Measurements from ENCODE around the gene MAMDC2.
"Not testable (repeated sequence)": the region's sequence is repeated elsewhere in the genome, so short reads cannot be mapped to it uniquely, and the experiment has no call there.

The MAMDC2 gene

DNA sequence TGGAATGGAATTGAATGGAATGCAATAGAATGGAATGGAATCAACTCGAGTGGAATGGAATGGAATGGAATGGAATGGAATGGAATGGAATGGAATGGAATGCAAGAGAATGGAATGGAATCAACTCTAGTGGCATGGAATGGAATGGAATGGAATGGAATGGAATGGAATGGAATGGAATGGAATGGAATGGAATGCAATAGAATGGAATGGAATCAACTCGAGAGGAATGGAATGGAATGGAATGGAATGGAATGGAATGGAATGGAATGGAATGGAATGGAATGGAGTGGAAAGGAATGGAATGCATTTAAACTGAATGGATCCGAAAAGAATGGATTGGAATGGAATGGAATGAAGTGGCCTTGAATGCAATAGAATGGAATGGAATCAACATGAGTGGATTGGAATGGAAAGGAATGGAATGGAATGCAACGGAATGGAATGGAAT lies 5.5 kb upstream of the MAMDC2 start:
- not testable (repeated sequence) for DNase-seq

DNA sequence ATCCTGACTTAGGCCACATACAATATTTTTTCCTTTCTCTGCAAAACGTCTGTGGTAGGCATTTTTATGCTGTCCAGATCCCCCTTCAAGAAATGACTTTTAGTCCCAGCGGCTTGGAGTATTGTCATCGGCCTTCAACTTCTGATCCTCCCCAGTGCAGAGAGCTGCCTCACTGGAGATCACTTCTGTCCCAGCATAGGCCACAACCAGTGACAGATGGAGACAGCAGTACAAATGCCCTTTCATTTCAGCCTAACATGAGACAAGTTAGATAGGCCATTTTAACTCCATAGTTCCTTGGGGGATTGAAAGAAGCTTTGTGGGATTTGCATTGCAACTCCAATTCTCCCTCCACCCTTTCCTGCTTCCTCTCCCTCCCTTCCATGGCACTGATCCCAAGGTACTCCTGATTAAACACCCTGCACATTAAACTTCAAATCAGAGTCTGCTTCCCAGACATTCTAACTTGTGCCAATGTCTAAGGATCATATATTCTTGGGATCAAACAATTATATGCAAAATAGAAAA lies 3.2 kb upstream of the MAMDC2 start:
- no peak for DNase-seq

DNA sequence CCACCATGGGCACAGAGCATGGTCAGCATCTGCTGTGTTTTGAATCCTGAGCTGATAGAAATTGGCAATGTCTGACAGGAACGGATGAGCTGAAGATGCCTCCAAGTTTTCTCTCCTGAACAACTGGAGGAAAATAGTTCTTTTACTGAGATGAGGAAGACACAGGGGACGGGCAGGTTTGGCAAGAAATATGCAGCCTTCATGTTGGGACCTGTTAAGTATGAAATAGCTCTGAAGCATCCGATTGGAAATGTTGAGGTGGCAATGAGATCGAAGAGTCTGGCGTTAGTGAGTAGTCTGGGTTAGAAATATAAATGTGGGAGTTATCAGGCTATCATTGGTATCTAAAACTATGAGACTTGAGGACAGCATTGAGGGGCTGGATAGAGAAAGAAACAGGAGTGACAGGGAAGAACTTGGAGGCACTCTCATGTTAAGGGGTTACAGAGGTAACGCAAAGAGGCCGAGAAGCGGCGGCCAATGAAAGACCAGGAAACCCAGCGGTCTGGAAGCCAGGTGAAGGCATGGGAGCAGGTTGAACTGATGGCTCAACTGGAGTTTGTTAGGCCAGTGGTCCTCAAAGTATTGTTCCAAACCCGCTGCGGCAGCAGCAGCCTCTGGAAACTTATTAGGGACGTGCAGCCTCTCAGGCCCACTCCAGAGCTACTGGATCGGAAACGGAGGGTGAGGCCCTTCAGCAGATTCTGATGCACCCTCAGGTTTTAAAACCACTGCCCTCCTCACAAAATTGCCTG lies 1.0 kb upstream of the MAMDC2 start:
- no peak for DNase-seq

DNA sequence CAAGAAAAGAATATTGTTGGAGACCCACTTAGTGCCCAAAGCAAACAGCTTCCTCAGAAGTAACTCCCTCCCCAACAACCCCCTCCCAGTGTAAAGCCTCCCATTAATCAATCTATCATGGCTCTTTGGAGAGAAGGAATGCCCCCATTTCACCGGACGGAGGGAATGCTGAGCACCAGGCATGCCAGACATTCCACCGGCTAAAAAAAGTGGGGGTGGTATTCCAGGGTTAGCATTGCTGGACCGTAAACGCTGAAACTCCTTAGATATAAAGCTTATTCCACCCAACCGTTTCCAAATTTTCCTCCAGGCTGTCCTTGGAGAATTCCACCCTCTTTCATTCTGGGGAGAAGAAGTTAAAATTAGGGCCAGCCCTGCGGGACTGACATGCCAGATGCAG lies 363 bp upstream of the MAMDC2 start:
- DNase-seq = no peak

DNA sequence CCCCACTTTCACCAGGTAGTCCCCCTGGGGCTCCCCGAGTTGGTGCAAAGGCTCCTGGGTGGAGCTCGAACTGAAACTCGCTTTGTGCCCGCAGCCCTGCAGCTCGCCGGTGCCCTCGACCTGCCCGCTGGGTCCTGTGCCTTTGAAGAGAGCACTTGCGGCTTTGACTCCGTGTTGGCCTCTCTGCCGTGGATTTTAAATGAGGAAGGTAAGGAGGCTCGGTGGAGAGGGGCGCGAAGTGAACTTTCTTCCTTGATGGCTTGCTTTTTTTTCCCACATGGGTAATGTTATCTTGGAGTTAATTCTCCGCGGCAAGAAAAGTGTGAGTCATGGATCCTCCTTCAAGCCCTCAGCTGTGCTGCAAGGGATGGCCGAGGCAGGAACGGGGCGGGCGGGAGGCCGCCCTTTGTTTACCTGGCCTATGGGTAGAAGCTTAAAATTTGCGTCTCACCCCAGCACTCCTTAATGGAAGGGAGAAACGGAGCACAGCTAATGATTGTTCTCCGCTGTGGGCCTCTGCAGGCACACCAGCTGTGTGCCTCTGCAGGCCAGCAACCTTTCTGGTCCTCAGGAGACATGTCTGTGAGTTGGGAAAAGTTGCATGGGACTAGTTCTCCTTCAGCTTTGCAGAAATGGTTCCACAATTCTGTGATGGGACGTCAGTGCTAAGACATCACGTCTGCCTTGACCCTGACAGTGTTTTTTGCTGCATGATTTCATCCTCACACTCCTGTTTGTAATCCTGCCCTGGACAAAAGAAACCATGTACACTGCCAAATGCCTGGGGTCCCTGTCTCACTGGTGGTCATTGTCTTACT lies 1.1 kb downstream of the MAMDC2 start:
- no peak for DNase-seq

DNA sequence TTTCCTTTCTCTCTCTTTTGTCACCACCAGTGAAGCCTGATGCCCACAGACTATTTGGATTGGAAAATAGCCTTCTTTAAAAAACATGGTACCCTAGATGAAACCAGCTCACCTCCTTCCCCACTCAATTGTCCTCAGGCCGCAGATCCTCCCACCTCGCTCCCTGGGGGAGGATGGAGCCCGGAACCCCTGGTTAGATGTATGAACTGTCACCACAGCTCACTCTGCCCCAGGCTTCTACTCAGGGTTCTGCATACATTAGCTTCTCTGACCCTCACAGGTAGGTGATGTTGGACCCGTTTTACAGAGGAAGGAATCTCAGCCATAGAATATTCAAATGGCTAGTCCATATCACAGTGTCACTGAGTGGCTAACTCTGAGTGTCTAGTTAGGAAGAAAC lies 1.8 kb downstream of the MAMDC2 start:
- no peak for DNase-seq

DNA sequence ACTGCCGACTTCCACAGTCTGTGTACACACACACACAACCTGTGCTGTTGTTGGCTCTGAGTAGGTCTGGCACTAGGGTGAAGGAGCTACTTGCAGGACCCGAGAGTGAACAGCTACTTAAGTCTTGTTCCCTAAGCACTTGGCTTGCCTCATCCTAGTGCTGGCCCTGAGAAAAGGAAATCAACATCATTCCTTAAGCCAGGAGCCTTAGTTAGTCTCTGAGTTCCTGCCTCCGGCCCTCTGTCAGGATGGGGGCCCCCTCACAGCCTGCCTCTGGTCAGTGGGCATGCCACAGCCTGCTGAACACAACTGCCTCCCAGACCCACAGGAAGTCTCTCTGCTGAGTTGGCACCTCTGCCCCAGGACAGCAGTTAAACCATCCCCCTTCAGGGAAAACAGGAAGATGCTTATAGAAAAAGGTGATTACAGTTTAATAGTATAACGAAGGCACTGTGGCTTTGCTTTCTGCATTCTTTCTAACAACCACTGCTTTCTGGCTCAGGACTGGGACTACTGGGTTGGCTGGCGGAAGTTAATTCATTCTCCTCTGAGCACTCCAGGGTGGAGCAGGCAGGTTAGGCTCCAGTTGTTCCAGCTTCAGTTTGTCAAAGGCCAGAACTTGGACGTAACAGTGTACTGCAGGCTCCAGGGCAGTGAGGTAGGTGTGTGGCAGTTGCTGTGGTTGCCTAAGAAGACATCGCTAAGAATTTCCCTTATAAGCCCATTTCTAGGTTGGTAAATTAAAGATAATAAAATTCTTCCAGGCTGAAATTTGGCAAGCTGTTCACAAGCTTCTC lies 2.8 kb downstream of the MAMDC2 start:
- DNase-seq = no peak

DNA sequence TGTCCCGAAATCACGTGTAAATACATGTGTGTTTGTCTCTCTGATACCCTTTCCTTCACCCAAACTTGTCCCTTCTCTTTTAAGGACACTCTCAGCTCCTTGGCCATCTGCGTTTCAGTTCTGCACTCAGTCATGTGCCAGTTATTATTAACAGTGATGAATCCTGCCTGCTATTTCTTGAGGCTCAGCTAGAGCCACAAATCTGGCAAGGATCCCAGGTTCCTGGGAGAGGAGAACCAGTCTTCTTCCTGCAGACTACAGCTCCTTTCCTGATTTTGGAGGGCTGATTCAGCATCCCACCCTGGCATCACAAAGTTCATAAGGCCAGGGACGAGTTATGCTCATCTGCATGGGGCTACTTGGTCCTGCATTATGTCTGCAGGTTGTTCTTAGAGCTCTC lies 5.6 kb downstream of the MAMDC2 start:
- DNase-seq = no peak

DNA sequence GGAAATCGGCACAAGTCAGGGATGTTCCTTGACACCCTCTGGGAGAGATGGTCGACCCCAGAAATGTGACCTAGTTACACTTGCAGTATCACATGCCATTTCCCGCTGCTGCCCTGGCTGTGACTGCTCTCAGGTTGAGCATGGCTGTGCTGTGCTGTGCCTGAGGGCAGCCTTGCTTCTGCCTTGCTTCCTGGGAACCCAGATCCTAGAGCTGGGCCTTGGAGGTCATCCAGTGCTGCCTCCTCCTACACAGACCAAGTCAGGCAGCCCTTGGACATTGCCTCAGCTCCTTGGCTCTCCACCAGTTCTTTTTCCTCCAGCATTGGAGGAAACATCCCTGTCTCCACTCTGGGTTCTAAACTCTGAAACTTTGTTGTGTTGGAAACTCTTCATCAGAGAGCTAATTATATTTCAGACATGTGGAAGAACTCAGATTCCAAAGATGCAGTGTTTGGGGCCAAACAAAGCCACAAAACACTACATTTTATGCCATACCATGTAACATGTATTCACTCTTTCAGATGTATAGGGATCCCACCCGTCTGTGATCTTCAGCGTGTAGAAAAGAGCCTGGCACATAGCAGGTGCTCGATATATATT lies 6.1 kb downstream of the MAMDC2 start:
- no peak for DNase-seq

DNA sequence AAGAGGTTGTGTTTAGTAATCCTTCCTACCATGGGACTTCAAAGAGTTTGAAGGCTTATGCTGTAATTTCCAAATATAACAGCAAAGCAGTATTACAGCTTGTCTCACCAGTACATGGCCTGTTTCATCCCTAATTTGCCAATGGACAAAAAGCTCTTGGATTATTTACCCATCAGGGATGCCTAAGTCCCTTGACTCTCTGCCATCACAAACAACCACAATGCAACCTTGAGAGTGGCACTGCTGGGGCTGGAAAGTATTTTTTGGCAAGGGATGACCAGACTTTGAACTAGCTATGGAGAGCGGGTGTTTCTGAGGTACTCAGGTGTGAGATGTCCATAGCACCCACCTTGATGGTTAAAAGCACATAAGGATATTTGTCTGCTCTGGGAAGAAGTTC lies 9.1 kb downstream of the MAMDC2 start:
- DNase-seq = no peak

DNA sequence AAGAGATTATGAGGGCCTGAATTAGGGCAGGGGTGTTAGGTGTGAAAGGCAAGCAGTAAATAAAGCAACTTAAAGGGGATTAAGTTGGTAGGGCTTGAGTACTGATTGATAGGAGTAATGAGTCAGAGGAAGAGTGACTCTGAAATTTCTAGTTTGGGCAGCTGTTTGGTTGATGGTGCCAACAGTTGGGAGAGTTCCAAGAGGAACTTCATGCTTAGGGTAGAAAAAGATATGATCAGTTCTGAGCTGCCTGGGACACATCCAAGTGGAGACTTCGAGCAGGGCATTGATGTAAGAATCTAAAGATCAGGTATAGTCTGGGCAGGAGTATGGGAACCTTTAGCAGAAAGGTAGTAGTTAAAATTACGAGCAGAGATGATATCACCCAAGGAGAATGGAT lies 10.2 kb downstream of the MAMDC2 start:
- DNase-seq = no peak

DNA sequence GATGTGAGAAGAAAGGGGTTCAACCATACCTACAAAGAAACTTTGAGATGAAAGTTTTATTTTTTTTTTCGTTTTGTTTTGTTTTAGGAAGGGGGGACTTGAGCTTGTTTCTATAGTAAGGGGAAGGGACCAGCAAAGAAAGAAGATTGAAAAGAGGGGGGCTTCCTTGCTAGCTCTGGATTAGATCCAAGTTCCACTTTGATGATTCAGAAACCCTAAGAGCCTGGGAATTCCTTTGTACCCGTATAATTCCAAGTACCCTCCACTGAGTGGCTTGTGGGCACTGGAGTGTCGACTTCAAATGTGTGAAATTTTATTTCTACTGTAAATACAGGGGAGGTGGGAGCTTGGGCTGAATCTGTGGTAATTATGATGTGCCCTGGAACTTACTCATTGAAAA lies 10.9 kb downstream of the MAMDC2 start:
- DNase-seq = no peak

DNA sequence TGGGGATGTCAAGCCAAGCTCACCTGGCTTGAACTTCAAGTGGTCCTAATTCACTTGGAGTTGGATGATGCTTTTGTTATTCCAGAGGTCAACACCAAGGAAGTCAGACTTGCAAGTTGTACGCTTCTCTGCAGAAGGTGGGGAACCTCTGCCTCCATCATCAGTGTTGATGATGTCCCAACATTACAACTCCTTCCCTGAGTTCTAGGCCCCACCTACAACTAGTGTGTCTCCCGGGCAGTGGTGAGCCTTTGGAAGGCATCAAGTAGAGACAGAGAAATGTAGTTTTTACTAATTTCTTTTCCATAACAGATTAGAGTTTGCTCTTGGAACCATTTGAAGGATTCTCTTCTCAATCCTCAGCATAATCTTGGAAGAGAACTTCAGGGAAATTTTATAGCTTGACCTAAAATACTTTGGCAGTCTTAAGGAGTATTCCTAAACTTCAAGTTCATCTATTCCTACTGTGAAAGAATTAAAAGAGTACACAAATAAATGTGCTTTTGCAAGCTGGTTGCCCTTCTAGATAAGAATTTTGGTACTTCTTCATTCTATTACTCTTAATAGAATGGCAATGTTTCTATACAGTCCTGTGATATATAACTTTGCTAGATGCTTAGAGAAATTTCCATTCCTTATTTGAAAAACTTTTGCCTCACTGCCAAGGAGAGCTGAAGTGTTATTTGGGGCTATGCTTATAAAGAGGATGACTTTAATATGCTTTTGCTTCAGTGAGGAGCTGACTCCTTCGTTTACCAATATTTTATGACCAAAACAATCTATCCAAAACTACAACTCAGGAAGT lies 12.0 kb downstream of the MAMDC2 start:
- no peak for DNase-seq

DNA sequence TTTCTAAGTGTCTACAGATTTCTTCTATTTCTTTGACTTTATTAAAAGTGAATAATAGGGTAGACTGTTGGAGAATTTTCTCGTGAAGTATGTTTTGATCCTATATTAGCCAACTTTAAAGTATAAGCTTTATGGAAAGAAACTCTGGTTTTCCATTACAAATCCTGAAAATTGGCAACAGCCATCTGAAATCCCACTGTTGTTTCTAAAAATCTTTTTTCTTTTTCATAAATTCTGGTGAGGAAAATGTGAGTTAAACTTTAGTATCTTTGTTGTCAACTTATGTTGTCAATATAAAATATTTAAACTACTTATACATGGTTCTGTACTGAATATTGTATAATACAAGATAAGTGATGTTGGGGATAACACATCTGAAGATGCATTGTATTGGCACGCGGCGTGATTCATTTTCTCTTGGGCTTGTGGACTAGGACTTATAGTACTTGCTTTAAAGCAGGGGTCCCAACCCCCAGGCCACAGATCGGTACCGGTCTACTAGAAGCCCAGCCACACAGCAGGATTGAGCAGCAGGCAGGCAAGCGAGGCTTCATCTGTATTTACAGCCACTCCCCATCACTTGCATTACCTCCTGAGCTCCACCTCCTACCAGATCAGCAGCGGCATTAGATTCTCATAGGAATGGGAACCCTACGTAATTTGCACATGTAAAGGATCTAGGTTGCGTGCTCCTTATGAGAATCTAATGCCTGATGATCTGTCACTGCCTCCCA lies 12.7 kb downstream of the MAMDC2 start:
- no peak for DNase-seq

DNA sequence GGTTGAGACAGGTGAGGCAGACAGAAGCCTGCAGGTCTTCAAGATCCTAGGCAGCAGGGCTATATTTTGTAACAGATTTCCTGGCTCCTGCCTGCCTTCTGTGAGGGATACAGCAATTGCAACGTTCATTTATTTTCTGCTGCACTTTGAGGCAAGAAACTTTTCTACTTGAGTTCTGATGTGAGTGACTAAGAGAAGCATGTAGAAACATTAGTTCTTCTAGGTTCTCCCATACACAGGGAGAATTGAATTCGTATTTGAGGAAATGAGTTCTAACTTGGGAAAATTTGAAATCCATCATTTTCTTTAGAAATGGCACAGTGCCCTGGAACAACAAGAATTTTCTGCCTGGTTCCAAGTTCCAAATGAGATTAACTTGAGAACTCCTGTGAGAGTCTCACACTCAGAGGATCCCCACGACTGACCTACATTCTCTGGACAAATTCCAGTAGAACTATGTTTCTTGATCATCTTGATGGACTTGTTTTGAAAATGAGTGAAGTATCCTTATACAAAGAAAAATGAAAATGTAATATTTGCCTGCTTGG lies 15.0 kb downstream of the MAMDC2 start:
- DNase-seq = no peak

DNA sequence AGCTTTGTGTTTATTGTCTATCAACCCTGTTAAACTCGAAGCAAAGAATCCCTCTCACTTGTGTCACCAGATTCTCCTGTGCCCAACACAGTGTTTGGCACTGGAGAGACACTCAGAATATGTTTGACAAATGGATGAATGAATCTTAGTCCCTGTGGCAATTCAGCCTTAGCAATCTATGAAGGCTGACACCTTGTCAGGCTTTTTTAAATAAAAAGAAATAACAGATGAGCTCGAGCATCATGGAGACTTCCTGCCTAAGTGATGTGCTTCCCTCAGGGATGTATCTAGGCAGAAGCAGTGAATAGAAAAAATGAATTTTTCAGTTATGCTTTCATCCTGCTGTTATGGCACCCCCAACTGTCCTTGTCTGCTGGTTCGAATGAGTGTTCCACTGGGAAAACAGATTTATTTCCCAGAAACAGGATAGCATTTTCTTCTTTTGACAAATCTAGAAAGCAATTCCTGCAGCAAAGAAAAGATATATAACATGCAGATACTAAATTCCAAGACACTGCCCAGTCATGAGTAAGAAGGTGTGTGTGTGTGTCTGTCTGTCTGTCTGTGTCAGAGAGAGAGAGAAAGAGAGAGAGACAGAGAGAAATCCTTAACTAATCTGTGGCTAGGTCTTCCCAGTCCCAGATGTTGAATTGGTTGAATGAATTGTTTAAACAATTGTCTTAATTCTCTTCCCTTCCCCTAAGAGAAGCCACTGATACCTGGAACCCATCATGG lies 16.7 kb downstream of the MAMDC2 start:
- no peak for DNase-seq

DNA sequence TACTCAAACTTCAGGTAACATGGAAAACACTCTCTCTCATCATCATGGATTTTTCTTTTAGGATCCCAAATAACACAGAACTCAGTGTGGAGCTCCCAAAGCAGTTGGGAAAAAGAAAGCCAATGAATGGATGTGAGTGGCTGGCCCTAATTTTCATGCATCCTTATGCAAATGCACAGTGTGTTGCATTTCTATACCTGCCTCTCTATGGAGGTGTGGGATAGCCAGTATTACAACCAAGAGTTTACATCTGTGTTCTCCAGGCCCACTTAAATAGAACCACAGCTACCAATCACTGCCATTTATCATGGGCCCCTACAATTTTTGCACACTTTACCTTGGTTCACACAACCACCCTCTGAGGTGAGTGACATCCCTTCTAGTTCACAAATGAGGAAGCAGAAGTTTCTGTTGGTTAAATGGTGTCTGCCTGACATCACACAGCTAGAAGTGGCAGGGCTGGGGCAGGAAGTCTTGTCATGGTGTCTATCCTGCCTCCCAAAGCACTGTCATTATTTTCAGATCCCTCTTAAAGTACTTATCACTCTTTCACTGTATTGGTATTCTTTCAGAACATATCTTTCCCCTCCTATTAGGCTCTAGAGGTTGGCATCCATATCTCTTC lies 17.3 kb downstream of the MAMDC2 start:
- no peak for DNase-seq

DNA sequence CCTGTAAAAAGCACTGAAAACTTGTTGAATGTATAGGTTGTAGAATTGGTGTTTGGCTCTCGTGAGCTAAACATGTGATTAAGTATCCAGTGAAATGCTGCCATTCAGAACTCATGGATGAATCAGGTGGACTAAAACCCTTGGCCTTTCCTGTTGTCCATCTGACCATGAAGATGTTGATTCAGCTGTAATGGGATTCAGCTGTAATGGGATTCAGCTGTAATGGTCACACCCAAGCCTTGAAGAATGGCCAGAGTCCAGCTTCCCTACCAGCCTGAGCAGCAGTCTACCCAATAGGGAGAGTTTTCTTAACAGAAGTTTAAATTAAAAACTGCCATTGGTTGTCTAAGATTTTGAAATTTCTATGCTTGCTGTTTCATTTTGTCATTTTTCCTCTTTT lies 18.1 kb downstream of the MAMDC2 start:
- no peak for DNase-seq

DNA sequence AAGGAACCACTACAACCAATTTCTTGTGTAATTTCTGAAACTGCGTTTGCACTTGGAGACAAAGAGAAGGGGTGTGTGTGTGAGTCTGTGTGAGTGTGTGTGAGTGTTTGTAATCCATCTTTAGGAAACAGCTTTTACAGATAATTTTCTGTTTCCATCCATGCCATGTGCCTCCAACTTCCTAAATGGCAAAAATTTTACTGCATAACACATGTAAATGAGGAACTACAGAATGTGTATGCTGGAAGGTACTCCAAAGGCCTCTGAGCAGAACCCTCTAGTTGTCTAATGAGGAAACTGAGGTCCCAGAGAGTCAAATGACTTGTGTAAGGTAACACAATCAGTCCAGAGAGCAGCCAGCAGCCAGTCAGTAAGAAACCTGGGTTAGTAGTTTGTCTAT lies 20.8 kb downstream of the MAMDC2 start:
- no peak for DNase-seq

DNA sequence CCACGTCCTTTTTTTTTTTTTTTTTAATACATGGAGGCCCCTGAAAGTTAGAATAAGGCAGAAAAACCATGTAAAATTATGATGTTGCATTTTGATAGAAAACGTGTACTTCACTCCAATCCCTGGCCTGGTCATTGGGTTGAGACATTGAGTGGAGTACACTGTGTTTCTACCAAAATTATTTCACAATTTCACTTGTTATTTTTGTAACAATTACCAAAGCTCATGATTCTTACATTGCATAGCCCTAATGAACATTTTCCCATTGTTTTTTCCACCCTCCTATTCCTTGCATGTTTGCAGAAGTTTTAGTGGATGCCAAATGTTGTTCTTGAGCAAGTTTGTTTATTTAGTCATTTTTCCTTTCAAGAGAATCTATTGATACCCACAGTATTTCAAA lies 21.9 kb downstream of the MAMDC2 start:
- DNase-seq = no peak
